Measurements from ENCODE around the gene LDHA. TPM values are rescaled to one million over a fixed set of nuclear protein-coding genes. Genes with fewer than 3 reads are reported as not detected.

The LDHA gene
- total RNA-seq, 1 experiment from 2014 or later = 715 TPM

- intact Hi-C loops (cut with micrococcal nuclease; ENCODE audit: unreplicated experiment) = no loop called here
- ChIA-PET CTCF (no interaction called here), POLR2A (ENCODE audit: low non-redundant PET) (no interaction called here)
- TF ChIP-seq CTCF (conservative IDR thresholded peaks at IDR 0.05; ENCODE audit: low read depth, low read length) = no peak
- TF ChIP-seq EZH2 (IDR thresholded peaks at IDR 0.05; ENCODE audit: borderline replicate concordance, low read depth, low read length, poor library complexity, severe bottlenecking) = no peak
- Histone ChIP-seq H3K27me3 (replicated peaks; ENCODE audit: insufficient read depth, low read depth, low read length, poor library complexity) (no peaks in the 10 kb centered on the region), H3K4me1 (ENCODE audit: insufficient read depth, low read length, poor library complexity, severe bottlenecking) (peaks cover 7% of the 10 kb centered on the region), H3K9me3 (ENCODE audit: low read depth, low read length, poor library complexity, severe bottlenecking) (no peaks in the 10 kb centered on the region), H3K27ac (ENCODE audit: low read depth, low read length, poor library complexity, severe bottlenecking) (no peak overlapping the region), H3K36me3 (ENCODE audit: insufficient read depth, low read length, poor library complexity, severe bottlenecking) (no peaks in the 10 kb centered on the region), H3K4me3 (ENCODE audit: low read depth, low read length, poor library complexity, severe bottlenecking) (no peak overlapping the region)
- BruUV-seq (replicated peaks) = no TSS peak
- DNase-seq (ENCODE audit: low spot score) = no peak
Measured at GRCh38 chr11:18390088-18390487, 4.3 kb upstream of the LDHA start.

- DNase-seq (ENCODE audit: low spot score) = no peak
- Histone ChIP-seq H3K9me3 (ENCODE audit: low read depth, low read length, poor library complexity, severe bottlenecking) (no peaks in the 10 kb centered on the region), H3K27me3 (replicated peaks; ENCODE audit: insufficient read depth, low read depth, low read length, poor library complexity) (no peaks in the 10 kb centered on the region), H3K4me3 (ENCODE audit: low read depth, low read length, poor library complexity, severe bottlenecking) (no peak overlapping the region), H3K36me3 (ENCODE audit: insufficient read depth, low read length, poor library complexity, severe bottlenecking) (peaks cover 14% of the 10 kb centered on the region), H3K27ac (ENCODE audit: low read depth, low read length, poor library complexity, severe bottlenecking) (no peak overlapping the region), H3K4me1 (ENCODE audit: insufficient read depth, low read length, poor library complexity, severe bottlenecking) (peaks cover 13% of the 10 kb centered on the region)
- no TSS peak for BruUV-seq (replicated peaks)
- intact Hi-C loops (cut with micrococcal nuclease; ENCODE audit: unreplicated experiment) = no loop called here
- POLR2A ChIA-PET (ENCODE audit: low non-redundant PET) = no interaction called here
- CTCF ChIA-PET = interaction anchor here (0.6 kb wide), 1 partner anchor 239 kb away, joined by 5 read pairs; no protein-coding TSS in a partner anchor
- TF ChIP-seq EZH2 (IDR thresholded peaks at IDR 0.05; ENCODE audit: borderline replicate concordance, low read depth, low read length, poor library complexity, severe bottlenecking) = no peak
- TF ChIP-seq CTCF (conservative IDR thresholded peaks at IDR 0.05; ENCODE audit: low read depth, low read length) = no peak
Measured at GRCh38 chr11:18392434-18393321, 1.7 kb upstream of the LDHA start.

- H3K27me3 ChIP-seq (replicated peaks; ENCODE audit: insufficient read depth, low read depth, low read length, poor library complexity) = no peaks in the 10 kb centered on the region
- ChIA-PET CTCF (no interaction called here), POLR2A (ENCODE audit: low non-redundant PET) (interaction anchor here (0.6 to 1.0 kb wide), 2 partner anchors 10 to 72 kb away, joined by 4 to 5 read pairs; partner anchors contain the start of genes GTF2H1 and HPS5)
- no peaks in the 10 kb centered on the region for H3K9me3 ChIP-seq (ENCODE audit: low read depth, low read length, poor library complexity, severe bottlenecking)
- peak overlapping the region; percentile 98 for H3K27ac ChIP-seq (ENCODE audit: low read depth, low read length, poor library complexity, severe bottlenecking)
- peaks cover 24% of the 10 kb centered on the region for H3K36me3 ChIP-seq (ENCODE audit: insufficient read depth, low read length, poor library complexity, severe bottlenecking)
- no peak for DNase-seq (ENCODE audit: low spot score)
- intact Hi-C loops (cut with micrococcal nuclease; ENCODE audit: unreplicated experiment) = loop anchor here (2.0 kb wide), 1 partner anchor 71 kb away; the partner anchor contains the start of genes GTF2H1 and HPS5
- TSS peak; percentile 97 for BruUV-seq (replicated peaks)
- H3K4me1 ChIP-seq (ENCODE audit: insufficient read depth, low read length, poor library complexity, severe bottlenecking) = peaks cover 13% of the 10 kb centered on the region
- no peak for TF ChIP-seq EZH2 (IDR thresholded peaks at IDR 0.05; ENCODE audit: borderline replicate concordance, low read depth, low read length, poor library complexity, severe bottlenecking)
- TF ChIP-seq CTCF (conservative IDR thresholded peaks at IDR 0.05; ENCODE audit: low read depth, low read length) = no peak
- H3K4me3 ChIP-seq (ENCODE audit: low read depth, low read length, poor library complexity, severe bottlenecking) = peak overlapping the region; percentile 98
Measured at GRCh38 chr11:18393581-18394274, 635 bp upstream of the LDHA start.
